NCI-H82 treated with DMSO at 0.1 percent for 48 hours (cell line): ENCODE data around the gene MUCL3.
A peak's percentile ranks its signal among the peaks of the same experiment; 100 is the strongest.
"Not testable (repeated sequence)": the region's sequence is repeated elsewhere in the genome, so short reads cannot be mapped to it uniquely, and the experiment has no call there.

Source experiments
- DNase-seq: peaks from one replicate; lab custom pipeline; 2025; ENCODE audit not compliant: unreplicated experiment; lab: John Stamatoyannopoulos, UW

MUCL3 gene, protein sequence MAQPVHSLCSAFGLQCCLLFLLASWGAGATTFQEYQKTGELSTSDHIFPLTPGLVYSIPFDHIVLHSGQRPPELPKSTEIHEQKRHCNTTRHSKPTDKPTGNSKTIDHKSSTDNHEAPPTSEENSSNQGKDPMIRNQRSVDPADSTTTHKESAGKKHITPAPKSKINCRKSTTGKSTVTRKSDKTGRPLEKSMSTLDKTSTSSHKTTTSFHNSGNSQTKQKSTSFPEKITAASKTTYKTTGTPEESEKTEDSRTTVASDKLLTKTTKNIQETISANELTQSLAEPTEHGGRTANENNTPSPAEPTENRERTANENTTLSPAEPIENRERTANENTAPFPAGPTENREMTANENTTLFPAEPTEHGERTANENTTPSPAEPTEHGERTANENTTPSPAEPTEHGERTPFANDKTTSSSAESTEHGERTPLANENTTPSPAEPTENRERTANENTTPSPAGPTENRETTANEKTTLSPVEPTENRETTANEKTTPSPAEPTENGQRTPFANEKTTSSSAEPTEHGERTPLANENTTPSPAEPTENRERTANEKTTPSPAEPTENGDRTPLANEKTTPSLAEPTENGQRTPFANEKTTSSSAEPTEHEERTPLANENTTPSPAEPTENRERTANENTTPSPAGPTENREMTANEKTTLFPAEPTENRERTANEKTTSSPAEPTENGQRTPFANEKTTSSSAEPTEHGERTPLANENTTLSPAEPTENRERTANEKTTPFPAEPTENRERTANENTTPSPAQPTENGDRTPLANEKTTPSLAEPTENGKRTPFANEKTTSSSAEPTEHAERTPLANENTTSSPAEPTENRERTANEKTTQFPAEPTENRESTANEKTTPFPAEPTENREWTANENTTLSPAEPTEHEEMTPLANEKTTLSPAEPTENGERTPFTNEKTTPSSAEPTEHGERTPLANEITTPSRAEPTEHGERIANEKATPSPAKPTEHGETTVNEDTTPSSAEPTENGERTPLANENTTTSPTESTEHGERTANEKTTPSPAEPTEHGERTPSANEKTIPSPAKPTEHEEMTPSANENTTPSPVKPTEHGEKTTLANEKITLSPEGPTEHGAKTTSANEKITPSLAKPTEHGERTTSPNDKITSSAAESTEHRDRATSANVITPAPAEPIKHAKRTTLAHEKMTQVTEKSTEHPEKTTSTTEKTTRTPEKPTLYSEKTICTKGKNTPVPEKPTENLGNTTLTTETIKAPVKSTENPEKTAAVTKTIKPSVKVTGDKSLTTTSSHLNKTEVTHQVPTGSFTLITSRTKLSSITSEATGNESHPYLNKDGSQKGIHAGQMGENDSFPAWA (N-terminal part only)

DNA sequence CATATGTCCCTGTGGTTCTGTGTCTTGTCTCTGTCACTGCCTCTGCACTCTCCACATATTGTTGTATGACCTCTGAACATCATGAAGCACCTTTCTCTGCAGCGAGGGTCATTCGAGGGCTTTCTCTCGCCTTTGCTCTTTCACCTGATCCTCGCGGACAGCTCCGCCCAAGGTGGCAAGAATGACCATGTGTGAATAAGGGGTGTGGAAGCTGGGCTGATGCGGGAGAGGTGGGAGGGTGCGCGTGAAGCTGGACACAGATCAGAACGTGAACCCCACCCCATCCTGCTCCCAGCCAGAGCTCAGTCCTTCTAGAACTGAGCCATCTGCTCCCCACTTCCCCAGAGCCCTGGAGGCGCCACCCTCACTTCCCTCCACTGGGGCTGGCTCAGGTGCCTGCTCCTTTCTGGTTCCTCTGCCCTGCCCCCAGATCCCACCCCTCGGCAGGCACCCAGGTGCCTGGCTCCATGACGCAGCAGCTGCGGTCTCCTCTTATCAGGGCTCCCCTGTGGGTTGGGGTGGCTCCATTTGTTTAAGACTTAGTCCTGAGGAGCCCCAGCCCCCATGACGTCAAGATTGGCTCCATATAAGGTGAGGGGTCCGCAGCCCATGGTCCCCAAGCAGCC is at the start of gene MUCL3:
MUCL3 (plus strand) TSS at position 613 of the 626 bp plus-strand sequence. CDS start 27 bp downstream, outside the sequence.
- DNase-seq: no peak

DNA sequence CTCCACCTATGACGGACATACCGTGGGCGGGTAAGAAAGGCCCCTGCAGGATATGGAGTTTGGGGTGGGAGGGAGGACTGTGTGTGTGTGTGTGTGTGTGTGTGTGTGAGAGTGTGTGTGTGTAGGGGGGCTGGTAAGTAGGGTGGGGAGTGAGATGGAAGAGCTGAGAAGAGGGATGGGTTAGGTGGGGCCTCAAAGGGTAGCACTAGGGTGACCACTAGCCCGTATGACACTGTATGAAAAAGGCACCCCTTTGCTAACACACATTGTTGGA is 49.4 kb upstream of the MUCL3 start:
- DNase-seq: no peak

DNA sequence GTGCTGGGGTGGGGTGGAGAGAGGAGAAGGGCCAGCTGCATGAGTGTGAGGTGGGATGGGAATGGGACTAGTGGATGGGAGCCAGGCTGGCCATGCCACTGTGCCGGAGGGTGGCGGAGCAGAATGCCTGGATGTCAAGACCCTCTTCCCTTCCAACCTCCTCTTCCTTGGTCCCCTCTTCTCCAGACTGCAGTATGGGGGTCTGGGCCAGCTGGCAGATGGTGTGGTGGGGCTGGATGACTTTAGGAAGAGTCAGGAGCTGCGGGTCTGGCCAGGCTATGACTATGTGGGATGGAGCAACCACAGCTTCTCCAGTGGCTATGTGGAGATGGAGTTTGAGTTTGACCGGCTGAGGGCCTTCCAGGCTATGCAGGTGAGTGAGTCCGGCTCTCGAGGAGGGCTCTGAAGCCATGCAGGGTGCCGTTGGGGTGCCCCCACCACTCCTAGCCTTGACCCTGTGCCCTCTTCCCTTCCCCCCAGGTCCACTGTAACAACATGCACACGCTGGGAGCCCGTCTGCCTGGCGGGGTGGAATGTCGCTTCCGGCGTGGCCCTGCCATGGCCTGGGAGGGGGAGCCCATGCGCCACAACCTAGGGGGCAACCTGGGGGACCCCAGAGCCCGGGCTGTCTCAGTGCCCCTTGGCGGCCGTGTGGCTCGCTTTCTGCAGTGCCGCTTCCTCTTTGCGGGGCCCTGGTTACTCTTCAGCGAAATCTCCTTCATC is 48.8 kb upstream of the MUCL3 start:
- no peak for DNase-seq

DNA sequence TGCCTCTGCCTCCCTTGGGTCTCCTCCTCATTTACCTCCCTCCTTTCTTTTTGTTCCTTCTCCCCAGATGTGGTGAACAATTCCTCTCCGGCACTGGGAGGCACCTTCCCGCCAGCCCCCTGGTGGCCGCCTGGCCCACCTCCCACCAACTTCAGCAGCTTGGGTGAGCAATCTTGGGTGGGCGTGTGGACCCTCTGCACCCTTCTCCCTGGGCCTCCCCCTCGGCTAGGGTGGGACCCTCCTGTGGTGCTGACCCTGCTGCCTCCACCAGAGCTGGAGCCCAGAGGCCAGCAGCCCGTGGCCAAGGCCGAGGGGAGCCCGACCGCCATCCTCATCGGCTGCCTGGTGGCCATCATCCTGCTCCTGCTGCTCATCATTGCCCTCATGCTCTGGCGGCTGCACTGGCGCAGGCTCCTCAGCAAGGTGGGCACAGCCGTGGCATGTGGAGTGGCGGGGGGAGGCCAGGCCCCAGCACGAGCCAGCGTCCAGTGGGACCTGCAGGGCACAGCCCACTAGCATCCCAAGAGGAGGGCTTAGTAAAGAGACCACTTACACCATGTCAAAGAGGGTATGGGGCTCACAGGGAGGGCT is 47.7 kb upstream of the MUCL3 start:
- no peak for DNase-seq

DNA sequence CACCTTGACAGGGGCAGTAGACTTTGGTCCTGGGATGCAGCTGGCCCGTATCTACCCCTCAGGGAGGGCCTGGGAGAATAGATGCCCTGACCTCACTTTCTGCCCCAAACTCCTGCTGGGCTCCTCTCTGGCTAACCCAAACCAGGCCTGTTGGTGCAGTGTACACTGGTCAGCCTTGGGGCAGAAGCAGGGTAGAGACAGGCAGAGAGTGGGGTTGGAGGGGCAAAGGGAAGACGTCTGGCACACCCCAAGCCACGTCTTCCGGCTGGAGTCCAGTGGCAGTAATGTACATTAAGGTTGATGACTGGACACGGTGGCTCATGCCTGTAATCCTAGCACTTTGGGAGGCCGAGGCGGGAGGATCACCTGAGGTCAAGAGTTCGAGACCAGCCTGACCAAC is 47.1 kb upstream of the MUCL3 start:
- DNase-seq: no peak

DNA sequence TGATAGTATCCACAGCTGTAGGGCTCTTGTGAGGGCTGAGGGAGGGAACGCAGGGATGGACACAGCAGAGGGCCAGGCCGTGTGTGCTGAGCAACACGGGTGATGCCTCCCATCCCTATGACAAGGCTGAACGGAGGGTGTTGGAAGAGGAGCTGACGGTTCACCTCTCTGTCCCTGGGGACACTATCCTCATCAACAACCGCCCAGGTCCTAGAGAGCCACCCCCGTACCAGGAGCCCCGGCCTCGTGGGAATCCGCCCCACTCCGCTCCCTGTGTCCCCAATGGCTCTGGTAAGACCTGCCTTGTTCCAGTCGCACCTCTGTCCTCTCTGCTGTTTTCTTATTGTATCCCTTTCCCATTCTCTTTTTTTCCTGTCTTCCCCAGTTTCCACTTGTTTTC is 46.4 kb upstream of the MUCL3 start:
- no peak for DNase-seq

DNA sequence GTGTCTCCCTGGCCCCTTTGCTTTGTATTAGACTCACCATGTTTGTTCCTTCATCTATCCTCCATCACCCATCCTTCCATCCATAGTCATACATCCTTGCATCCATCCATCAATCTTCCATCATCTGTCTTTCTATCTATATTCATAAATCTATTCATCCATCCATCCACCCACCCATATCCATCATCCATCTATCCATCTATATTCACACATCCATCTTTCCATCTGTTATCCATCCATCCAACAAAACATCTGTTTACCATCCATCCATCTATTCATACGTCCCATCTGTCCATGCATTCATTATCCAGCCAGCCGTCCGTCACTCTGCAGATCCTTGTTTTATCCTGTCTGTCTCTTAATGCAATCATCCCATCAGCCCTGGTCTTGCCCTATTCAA is 45.8 kb upstream of the MUCL3 start:
- DNase-seq: no peak

DNA sequence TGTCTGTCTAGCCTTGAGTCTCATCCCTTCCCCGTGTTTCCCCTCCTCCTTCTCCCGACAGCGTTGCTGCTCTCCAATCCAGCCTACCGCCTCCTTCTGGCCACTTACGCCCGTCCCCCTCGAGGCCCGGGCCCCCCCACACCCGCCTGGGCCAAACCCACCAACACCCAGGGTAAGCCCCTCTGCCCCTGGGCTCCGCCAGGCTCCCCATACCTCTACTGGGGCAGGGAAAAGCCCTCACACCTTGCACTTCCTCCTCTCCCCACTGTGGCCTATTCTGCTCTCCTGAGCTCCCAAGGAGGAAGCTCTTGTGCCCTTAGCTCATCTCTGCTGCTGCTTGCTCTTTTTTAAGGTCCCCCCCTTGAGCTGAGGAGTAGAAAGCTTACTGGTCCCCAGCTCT is 45.4 kb upstream of the MUCL3 start:
- DNase-seq: no peak

DNA sequence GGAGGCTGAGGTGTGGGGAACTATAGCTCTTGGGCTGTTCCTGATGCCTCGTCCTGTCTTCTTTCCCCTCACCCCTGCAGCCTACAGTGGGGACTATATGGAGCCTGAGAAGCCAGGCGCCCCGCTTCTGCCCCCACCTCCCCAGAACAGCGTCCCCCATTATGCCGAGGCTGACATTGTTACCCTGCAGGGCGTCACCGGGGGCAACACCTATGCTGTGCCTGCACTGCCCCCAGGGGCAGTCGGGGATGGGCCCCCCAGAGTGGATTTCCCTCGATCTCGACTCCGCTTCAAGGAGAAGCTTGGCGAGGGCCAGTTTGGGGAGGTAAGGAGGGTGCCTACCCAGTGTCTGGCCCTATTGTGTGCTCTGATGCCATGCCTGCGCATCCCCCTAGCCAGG is 44.2 kb upstream of the MUCL3 start:
- no peak for DNase-seq

DNA sequence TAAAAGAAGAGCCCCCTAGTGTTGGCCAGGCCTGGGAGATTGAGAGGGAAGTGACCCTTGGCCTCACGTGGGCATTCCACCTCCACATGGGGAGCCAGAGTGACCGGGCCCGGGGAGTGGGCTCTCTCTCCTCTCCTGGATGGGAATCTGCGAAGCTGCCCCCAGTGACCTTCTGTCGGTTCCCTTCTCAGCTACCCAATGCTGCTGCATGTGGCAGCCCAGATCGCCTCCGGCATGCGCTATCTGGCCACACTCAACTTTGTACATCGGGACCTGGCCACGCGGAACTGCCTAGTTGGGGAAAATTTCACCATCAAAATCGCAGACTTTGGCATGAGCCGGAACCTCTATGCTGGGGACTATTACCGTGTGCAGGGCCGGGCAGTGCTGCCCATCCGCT is 42.9 kb upstream of the MUCL3 start:
- DNase-seq: no peak

DNA sequence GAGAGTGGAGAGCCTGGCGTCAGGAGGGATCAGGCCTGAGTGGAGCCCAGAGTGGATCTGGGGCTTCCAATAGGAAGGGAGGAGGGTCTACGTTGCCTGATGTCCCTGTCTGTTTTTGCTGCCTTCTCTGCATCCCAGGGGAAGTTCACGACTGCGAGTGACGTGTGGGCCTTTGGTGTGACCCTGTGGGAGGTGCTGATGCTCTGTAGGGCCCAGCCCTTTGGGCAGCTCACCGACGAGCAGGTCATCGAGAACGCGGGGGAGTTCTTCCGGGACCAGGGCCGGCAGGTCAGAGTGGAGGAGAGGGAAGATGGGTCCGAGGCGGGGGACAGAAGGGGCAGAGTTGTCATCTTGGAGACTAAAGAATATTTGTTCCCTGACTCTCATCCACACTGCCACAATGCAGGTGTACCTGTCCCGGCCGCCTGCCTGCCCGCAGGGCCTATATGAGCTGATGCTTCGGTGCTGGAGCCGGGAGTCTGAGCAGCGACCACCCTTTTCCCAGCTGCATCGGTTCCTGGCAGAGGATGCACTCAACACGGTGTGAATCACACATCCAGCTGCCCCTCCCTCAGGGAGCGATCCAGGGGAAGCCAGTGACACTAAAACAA is 41.9 kb upstream of the MUCL3 start:
- no peak for DNase-seq

DNA sequence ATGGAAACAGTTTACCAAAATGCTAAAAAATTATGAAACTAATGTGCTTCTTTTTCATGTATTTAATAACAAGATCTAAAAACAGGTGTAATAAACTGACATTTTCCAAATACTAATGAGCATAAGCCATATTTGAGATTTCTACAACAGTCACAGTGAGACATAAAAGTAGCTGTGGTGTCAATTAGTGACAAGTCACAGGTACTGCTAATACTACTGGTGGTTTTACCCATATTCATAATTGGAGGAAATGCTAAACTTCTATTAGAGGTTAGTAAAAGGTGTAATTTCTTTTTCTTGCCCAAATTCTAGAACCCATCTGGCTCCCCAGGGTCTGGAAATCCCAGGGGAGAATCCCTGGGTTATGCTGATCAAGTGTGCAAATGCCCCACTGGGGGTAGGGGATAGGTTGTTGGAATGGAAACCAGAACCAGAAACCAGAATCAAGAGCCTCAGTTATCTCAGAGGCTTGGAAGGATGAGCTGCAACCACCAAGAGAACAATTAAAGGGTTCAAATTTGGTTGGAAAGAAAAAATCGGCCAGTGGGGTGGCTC is 39.8 kb upstream of the MUCL3 start:
- DNase-seq: no peak

DNA sequence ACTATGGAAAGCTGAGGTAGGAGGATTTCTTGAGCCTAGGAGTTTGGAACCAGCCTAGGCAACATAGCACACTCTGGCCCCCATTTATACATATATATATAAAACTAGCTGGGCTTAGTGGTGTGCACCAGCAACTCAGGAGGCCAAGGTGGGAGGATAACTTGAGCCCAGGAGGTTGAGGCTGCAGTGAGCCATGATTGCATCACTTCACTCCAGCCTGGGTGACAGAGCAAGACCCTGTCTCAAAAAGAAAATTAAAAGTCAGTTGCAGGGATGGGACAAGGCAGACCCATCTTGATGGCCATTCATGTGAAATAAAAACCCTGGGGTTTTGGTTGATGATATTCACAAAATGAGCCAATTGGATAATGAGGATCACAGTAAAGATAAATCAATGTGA is 39.3 kb upstream of the MUCL3 start:
- DNase-seq: no peak

DNA sequence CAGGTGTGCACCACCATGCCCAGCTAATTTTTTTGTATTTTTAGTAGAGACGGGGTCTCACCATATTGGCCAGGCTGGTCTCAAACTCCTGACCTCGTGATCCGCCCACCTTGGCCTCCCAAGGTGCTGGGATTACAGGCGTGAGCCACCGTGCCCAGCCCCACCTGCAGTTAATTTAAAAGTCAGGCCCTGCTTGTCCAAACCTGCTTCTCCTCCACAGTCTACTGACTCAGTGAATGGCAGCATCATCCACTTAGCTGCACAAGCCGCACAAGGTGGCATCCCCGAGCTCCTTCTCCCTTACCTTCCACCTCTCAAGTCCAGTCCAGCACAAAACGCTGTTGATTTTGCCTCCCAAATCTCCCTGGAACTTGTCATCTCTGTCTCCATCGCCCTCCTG is 38.6 kb upstream of the MUCL3 start:
- DNase-seq: not testable (repeated sequence)

DNA sequence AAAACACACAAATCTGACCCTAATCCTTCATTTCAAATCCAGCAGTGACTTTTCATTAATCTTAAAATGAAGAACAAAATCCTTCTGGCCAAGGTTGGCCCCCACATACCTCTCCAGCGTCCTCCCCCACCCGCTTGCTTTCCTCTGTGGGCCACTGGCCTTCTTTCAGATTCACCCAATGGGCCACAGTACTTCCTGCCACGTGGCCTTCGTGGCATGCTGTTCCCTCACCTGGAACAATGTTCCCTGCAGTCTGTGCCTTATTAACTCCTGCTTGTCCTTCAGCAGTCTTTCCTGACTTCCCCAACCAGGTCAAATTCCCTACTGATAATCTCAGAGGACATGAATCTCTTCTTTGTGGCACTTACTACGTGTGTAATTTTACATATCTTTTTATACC is 38.1 kb upstream of the MUCL3 start:
- DNase-seq: no peak

DNA sequence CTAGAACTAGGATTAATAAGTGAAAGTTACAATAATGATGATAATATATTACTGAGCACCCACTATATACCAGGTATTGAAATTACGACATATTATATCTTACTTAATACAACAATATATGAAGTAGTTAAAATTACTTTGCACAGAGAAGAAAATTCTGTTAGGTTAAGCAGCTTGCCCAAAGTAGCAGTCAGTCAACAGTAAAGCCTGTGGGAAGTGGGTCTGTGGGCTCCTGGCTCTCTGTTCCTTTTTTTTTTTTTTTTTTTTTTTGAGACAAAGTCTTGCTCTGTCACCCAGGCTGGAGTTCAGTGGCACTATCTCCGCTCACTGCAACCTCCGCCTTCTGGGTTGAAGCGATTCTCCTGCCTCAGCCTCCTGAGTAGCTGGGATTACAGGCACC is 37.5 kb upstream of the MUCL3 start:
- no peak for DNase-seq

DNA sequence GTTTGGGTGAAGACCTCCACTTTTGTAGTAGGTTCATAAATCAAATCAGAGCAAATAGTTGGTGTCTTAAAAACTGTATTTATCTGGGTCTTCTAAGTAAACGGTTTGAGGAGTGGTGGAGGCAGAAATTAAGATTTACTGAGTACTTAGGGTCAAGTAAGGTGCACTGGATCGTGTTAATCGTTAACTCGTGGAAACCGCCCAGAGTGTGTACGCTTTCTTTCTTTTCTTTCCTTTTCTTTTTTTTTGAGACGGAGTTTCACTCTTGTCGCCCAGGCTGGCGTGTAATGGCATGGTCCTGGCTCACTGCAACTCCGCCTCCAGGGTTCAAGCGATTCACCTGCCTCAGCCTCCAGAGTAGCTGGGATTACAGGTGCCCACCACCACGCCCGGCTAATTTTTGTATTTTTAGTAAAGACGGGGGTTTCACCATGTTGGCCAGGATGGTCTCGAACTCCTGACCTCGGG is 33.4 kb upstream of the MUCL3 start:
- not testable (repeated sequence) for DNase-seq

DNA sequence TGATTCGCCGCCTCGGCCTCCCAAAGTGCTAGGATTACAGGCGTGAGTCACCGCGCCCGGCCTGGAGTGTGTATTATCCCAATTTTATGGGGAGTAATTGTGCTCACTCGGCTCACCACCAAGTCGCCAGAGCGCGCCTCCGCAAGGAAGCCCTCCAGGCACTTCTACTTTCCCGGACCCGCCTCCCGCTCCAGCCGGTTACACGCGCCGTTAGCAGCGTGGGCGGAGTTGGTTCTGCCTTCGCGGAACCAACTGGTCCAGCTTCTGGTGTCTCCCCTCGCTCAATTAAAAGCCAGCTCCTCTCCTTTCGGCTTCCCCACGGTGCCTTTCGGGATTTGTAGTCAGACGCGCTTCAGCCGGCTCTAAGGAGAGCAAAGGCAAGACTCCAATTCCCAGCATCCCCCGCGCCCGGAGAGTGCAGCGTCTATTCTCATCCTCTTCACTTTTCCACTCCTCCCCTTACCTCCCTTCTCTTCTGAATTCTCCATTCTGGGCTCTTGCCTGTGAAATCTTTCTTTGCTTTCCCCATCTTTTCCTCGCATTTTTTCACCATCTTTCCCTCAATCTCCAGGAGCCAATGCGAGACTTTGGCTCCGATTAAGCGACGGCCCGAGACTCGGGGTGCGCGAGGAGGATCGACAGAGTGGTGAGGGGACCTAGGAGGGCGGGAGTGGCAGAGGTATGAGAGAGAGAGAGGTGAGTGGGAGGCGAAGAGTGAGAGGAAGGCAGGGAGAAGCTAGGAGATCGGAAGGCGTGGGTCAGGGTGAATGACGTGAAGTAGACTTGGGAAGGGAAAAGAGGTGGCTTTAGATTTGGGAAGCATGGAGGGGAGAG is 32.8 kb upstream of the MUCL3 start, which contains the start of gene GTF2H4:
GTF2H4 (plus strand) TSS at position 450 of the 834 bp plus-strand sequence.
- DNase-seq: peak; percentile 98
